IMR-90 (cell line): ENCODE data around the gene ZNF415. TPM values are rescaled to one million over a fixed set of nuclear protein-coding genes. Genes with fewer than 3 reads are reported as not detected.
A peak's percentile ranks its signal among the peaks of the same experiment; 100 is the strongest.

Experiments
- ATAC-seq: fragments of 200-7000 bp; cut with Tn5 transposase; 2 replicates; pipeline ENCODE4 v1.9.1; 2020; ENCODE audit warnings: low read depth, mild to moderate bottlenecking, moderate library complexity
- BruUV-seq: library from RNA; stranded (reverse); fragments of 400-500 nt; replicated peaks from 2 replicates; lab custom pipeline; 2021; lab: Mats Ljungman, UMichigan
- CTCF ChIA-PET: fragments of 300-600 bp; formaldehyde crosslinking; extraction: SDS; loops from one replicate; lab custom pipeline; 2021; ENCODE audit warnings: antibody characterized with exemption; lab: Yijun Ruan, JAX
- POLR2A ChIA-PET: fragments of 300-600 bp; sonication (Branson Sonifier 250); formaldehyde crosslinking; loops from one replicate; lab custom pipeline; 2022; ENCODE audit warnings: antibody characterized with exemption; ENCODE audit not compliant: unreplicated experiment; lab: Charles Lee
- DNase-seq: peaks from one replicate; pipeline ENCODE4 v3.0.0; 2013
- H2AFZ ChIP-seq: replicated peaks from 2 replicates; pipeline ENCODE3; 2013; ENCODE audit warnings: low read length, mild to moderate bottlenecking; ENCODE audit not compliant: poor library complexity
- H2AK5ac ChIP-seq: 2 replicates; pipeline ENCODE4 v1.6.1; 2013; ENCODE audit warnings: low read depth, low read length, inconsistent platforms
- H2AK9ac ChIP-seq: replicated peaks from 2 replicates; pipeline ENCODE3; 2013; ENCODE audit warnings: mild to moderate bottlenecking, low read depth, low read length, moderate library complexity; ENCODE audit not compliant: poor library complexity
- H2BK120ac ChIP-seq: 2 replicates; pipeline ENCODE4 v1.6.1; 2013; ENCODE audit warnings: low read depth, low read length, inconsistent platforms
- H2BK15ac ChIP-seq: 3 replicates; pipeline ENCODE4 v1.6.1; 2013; ENCODE audit warnings: low read depth, low read length, inconsistent platforms
- H2BK20ac ChIP-seq: 2 replicates; pipeline ENCODE4 v1.6.1; 2013; ENCODE audit warnings: low read depth, mild to moderate bottlenecking, inconsistent platforms, low read length, moderate library complexity
- H2BK5ac ChIP-seq: 2 replicates; pipeline ENCODE4 v1.6.1; 2013; ENCODE audit warnings: mild to moderate bottlenecking, low read depth, low read length, inconsistent platforms; ENCODE audit not compliant: poor library complexity, severe bottlenecking
- H3K14ac ChIP-seq: replicated peaks from 2 replicates; pipeline ENCODE4 v1.6.1; 2013; ENCODE audit warnings: low read depth, low read length, inconsistent platforms
- H3K18ac ChIP-seq: 2 replicates; pipeline ENCODE4 v1.6.1; 2013; ENCODE audit warnings: low read depth, low read length, control low read depth
- H3K23ac ChIP-seq: 2 replicates; pipeline ENCODE4 v1.6.1; 2013; ENCODE audit warnings: low read depth, low read length, inconsistent platforms
- H3K27ac ChIP-seq: 2 replicates; pipeline ENCODE4 v1.5.1; 2013; ENCODE audit warnings: mild to moderate bottlenecking, control low read depth, low read length; ENCODE audit not compliant: insufficient read depth
- H3K27me3 ChIP-seq: 2 replicates; pipeline ENCODE4 v1.6.1; 2013; ENCODE audit warnings: low read length; ENCODE audit not compliant: control insufficient read depth, insufficient read depth
- H3K36me3 ChIP-seq: 2 replicates; pipeline ENCODE4 v1.6.1; 2013; ENCODE audit warnings: low read length, mixed read lengths; ENCODE audit not compliant: control insufficient read depth, insufficient read depth
- H3K4ac ChIP-seq: 2 replicates; pipeline ENCODE4 v1.6.1; 2013; ENCODE audit warnings: low read depth, low read length, inconsistent platforms
- H3K4me1 ChIP-seq: 2 replicates; pipeline ENCODE4 v1.6.1; 2013; ENCODE audit warnings: low read length, mixed read lengths; ENCODE audit not compliant: control insufficient read depth, insufficient read depth
- H3K4me2 ChIP-seq: 2 replicates; pipeline ENCODE4 v1.6.1; 2013; ENCODE audit warnings: low read depth, mild to moderate bottlenecking, control low read depth, low read length, moderate library complexity
- H3K4me3 ChIP-seq: 2 replicates; pipeline ENCODE4 v1.5.1; 2013; ENCODE audit warnings: low read depth, mild to moderate bottlenecking, control low read depth, low read length, moderate library complexity; ENCODE audit not compliant: insufficient read depth
- H3K56ac ChIP-seq: 2 replicates; pipeline ENCODE4 v1.6.1; 2013; ENCODE audit warnings: low read length, inconsistent platforms; ENCODE audit not compliant: insufficient read depth; ENCODE audit errors: extremely low read depth
- H3K79me1 ChIP-seq, 2 experiments: 2 replicates each; pipeline ENCODE4 v1.6.1; 2013; ENCODE audit warnings: low read length in 2 of 2, inconsistent platforms in 1 of 2, low read depth in 1 of 2
- H3K9ac ChIP-seq: 2 replicates; pipeline ENCODE4 v1.6.1; 2013; ENCODE audit warnings: low read depth, low read length, control low read depth
- H3K9me1 ChIP-seq: 2 replicates; pipeline ENCODE4 v1.6.1; 2013; ENCODE audit warnings: low read length, inconsistent platforms; ENCODE audit not compliant: insufficient read depth
- H3K9me3 ChIP-seq: 2 replicates; pipeline ENCODE4 v1.6.1; 2013; ENCODE audit warnings: low read length; ENCODE audit not compliant: control insufficient read depth, insufficient read depth
- H4K20me1 ChIP-seq: 2 replicates; pipeline ENCODE4 v1.6.1; 2013; ENCODE audit warnings: low read length, inconsistent platforms; ENCODE audit not compliant: insufficient read depth
- H4K5ac ChIP-seq: 2 replicates; pipeline ENCODE4 v1.6.1; 2013; ENCODE audit warnings: mild to moderate bottlenecking, low read depth, low read length, control low read depth
- H4K8ac ChIP-seq, 2 experiments: 2 replicates each; pipeline ENCODE4 v1.6.1; 2013; ENCODE audit warnings: low read depth in 2 of 2, low read length in 2 of 2, control low read depth in 1 of 2, inconsistent platforms in 1 of 2
- H4K91ac ChIP-seq: 2 replicates; pipeline ENCODE4 v1.6.1; 2013; ENCODE audit warnings: low read depth, low read length, inconsistent platforms; ENCODE audit not compliant: insufficient read depth
- BHLHE40 ChIP-seq: fragments of 150-350 bp; IDR thresholded peaks from 2 replicates; pipeline ENCODE4 v1.6.1; 2016; ENCODE audit warnings: mild to moderate bottlenecking, low read depth, low read length
- CEBPB ChIP-seq: IDR thresholded peaks from 2 replicates; pipeline ENCODE4 v1.6.1; 2012; ENCODE audit warnings: low read depth, low read length, improper control_type of control experiment
- CHD1 ChIP-seq: IDR thresholded peaks from 2 replicates; pipeline ENCODE4 v1.6.1; 2012; ENCODE audit warnings: low read depth, low read length, improper control_type of control experiment
- FOS ChIP-seq: fragments of 150-350 bp; IDR thresholded peaks from 2 replicates; pipeline ENCODE4 v1.6.1; 2016; ENCODE audit warnings: low read depth, low read length
- MAFK ChIP-seq: IDR thresholded peaks from 2 replicates; pipeline ENCODE4 v1.6.1; 2012; ENCODE audit warnings: low read depth, low read length, improper control_type of control experiment
- MAZ ChIP-seq: IDR thresholded peaks from 2 replicates; pipeline ENCODE4 v1.6.1; 2012; ENCODE audit warnings: low read depth, mild to moderate bottlenecking, low read length, improper control_type of control experiment, moderate library complexity, borderline replicate concordance
- MXI1 ChIP-seq: IDR thresholded peaks from 2 replicates; pipeline ENCODE4 v1.6.1; 2012; ENCODE audit warnings: low read depth, mild to moderate bottlenecking, low read length, moderate library complexity, borderline replicate concordance
- NFE2L2 ChIP-seq: fragments of 150-350 bp; IDR thresholded peaks from 2 replicates; pipeline ENCODE4 v1.6.1; 2016; ENCODE audit warnings: low read depth, mild to moderate bottlenecking, low read length
- POLR2A ChIP-seq: IDR thresholded peaks from 2 replicates; pipeline ENCODE4 v1.6.1; 2012; ENCODE audit warnings: mild to moderate bottlenecking, low read depth, low read length
- RAD21 ChIP-seq: IDR thresholded peaks from 2 replicates; pipeline ENCODE4 v1.6.1; 2012; ENCODE audit warnings: low read length, improper control_type of control experiment
- RCOR1 ChIP-seq: IDR thresholded peaks from 2 replicates; pipeline ENCODE4 v1.6.1; 2012; ENCODE audit warnings: mild to moderate bottlenecking, low read length, improper control_type of control experiment; ENCODE audit not compliant: insufficient replicate concordance
- RFX5 ChIP-seq: IDR thresholded peaks from 2 replicates; pipeline ENCODE4 v1.8.0; 2012; ENCODE audit warnings: low read depth, mild to moderate bottlenecking, low read length, moderate library complexity
- SMC3 ChIP-seq: fragments of 150-350 bp; IDR thresholded peaks from 2 replicates; pipeline ENCODE4 v1.6.1; 2016; ENCODE audit warnings: low read depth, mild to moderate bottlenecking, antibody characterized with exemption, low read length, moderate library complexity
- WGBS, 2 experiments: methylation state at CpG; one replicate each; pipeline versions ENCODE4 v1.1.5 to v1.1.7; 2013; ENCODE audit warnings: missing lambda C conversion rate in 2 of 2; ENCODE audit not compliant: insufficient read length in 1 of 2; ENCODE audit errors: extremely low coverage in 2 of 2; 5-methylcytosine and 5-hydroxymethylcytosine counted together
- dilution Hi-C: fragments of 300-500 bp; cut with HindIII; formaldehyde crosslinking; loops from one replicate; pipeline ENCODE4 v1.14.3; 2018; ENCODE audit warnings: low sequenced_read_pairs; ENCODE audit not compliant: unreplicated experiment
- in situ Hi-C: fragments of 300-500 bp; cut with MboI; formaldehyde crosslinking; loops from 3 replicates; pipeline ENCODE4 v1.14.3; 2019; ENCODE audit warnings: low sequenced_read_pairs, inconsistent platforms, mixed read lengths
- intact Hi-C: fragments of 100-400 bp; cut with micrococcal nuclease; formaldehyde crosslinking; loops from 2 replicates; pipeline ENCODE4 v1.10.0; 2022
- polyA plus RNA-seq, 3 experiments: library from polyadenylated mRNA; depleted of rRNA; stranded (reverse); fragments of >200 nt; gene quantifications; 2 replicates each; pipeline ENCODE4 v1.2.3, GENCODE V29; 2012; ENCODE audit warnings: low replicate concordance in 1 of 3
- total RNA-seq: library from RNA; depleted of rRNA; stranded (reverse); fragments of >200 nt; gene quantifications from 2 replicates; pipeline ENCODE4 v1.2.3, GENCODE V29; 2012
- TF ChIP-seq, protein P1 (sequence below): fragments of 150-350 bp; IDR thresholded peaks from 2 replicates; pipeline ENCODE4 v1.6.1; 2016; ENCODE audit warnings: low read depth, mild to moderate bottlenecking, low read length, moderate library complexity, borderline replicate concordance
- TF ChIP-seq, protein P2 (sequence below): fragments of 150-350 bp; IDR thresholded peaks from 2 replicates; pipeline ENCODE4 v1.6.1; 2017; ENCODE audit warnings: mild to moderate bottlenecking, antibody characterized with exemption, low read length, low read depth
- TF ChIP-seq, protein P3 (sequence below): conservative IDR thresholded peaks from 2 replicates; pipeline ENCODE4 v1.5.1; 2012; ENCODE audit warnings: mild to moderate bottlenecking, low read depth, low read length, improper control_type of control experiment

Gene ZNF415
- total and polyA plus RNA-seq, 2 of the 4 experiments (the other 2 are of a cell fraction), result 4.2 to 7.7 TPM

DNA sequence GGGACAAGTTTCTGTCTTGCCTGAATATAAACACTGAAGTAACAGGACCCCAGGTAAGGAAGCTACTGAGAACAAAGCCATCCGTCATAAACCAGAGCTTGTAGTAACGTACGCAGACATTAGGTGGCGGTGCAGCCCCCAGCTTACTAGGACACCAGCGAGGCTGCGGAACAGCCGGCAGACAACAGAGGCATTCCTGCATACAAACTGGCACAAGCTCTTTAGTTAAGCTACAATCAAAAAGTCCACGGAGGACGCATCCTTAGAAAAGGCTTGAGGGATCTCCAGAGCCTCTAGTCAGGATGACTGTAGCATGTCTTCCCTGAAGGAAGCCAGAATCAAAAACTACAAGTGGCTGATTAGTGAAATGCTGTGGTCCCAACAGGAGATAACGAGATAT lies 55.7 kb downstream of the ZNF415 start:
- H3K9ac ChIP-seq, result no peak overlapping the region
- no peak overlapping the region for H2BK15ac ChIP-seq
- in situ Hi-C loops (no loop called here), intact Hi-C loops (no loop called here), dilution Hi-C loops (no loop called here)
- H3K9me3 ChIP-seq, result peaks cover 17% of the 10 kb centered on the region
- no TSS peak for BruUV-seq
- H3K14ac ChIP-seq, result no peak overlapping the region
- no peak overlapping the region for H4K5ac ChIP-seq
- no peak overlapping the region for H2AFZ ChIP-seq
- ChIA-PET CTCF (no interaction called here), POLR2A (no interaction called here)
- no peaks in the 10 kb centered on the region for H3K27me3 ChIP-seq
- H3K9me1 ChIP-seq, result no peaks in the 10 kb centered on the region
- H3K4me1 ChIP-seq, result no peaks in the 10 kb centered on the region
- H2BK20ac ChIP-seq, result no peak overlapping the region
- ATAC-seq, result peak; percentile 60; the same call in 1 of the 2 replicates
- no peak overlapping the region for H3K18ac ChIP-seq
- peak; percentile 28 for DNase-seq
- peaks cover 9 to 11% of the 10 kb centered on the region in 2 experiments for H3K79me1 ChIP-seq
- H2BK120ac ChIP-seq, result no peak overlapping the region
- 0 out of 2 replicates have a peak, but pooled peaks cover 3% of the 10 kb centered on the region for H4K20me1 ChIP-seq
- 46% methylated on average over 3 of the region's 10 CpGs; no CpG with 5 or more reads in 1 of the 2 experiments for WGBS, 2 experiments
- no peak overlapping the region for H3K4ac ChIP-seq
- no peak overlapping the region for H3K4me2 ChIP-seq
- H2AK5ac ChIP-seq, result no peak overlapping the region
- H4K91ac ChIP-seq, result no peak overlapping the region
- no peak overlapping the region for H2BK5ac ChIP-seq
- no peak for TF ChIP-seq RFX5
- TF ChIP-seq BHLHE40, result no peak
- TF ChIP-seq MXI1, result no peak
- no peak for TF ChIP-seq CEBPB
- TF ChIP-seq MAFK, result no peak
- TF ChIP-seq, protein P1, sequence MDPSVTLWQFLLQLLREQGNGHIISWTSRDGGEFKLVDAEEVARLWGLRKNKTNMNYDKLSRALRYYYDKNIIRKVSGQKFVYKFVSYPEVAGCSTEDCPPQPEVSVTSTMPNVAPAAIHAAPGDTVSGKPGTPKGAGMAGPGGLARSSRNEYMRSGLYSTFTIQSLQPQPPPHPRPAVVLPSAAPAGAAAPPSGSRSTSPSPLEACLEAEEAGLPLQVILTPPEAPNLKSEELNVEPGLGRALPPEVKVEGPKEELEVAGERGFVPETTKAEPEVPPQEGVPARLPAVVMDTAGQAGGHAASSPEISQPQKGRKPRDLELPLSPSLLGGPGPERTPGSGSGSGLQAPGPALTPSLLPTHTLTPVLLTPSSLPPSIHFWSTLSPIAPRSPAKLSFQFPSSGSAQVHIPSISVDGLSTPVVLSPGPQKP, result no peak
- TF ChIP-seq CHD1, result no peak
- no peak for TF ChIP-seq MAZ
- no peak for TF ChIP-seq FOS
- TF ChIP-seq, protein P2, sequence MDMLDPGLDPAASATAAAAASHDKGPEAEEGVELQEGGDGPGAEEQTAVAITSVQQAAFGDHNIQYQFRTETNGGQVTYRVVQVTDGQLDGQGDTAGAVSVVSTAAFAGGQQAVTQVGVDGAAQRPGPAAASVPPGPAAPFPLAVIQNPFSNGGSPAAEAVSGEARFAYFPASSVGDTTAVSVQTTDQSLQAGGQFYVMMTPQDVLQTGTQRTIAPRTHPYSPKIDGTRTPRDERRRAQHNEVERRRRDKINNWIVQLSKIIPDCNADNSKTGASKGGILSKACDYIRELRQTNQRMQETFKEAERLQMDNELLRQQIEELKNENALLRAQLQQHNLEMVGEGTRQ, result no peak
- TF ChIP-seq NFE2L2, result no peak
- peak; percentile 28; the same call in 1 of the 2 replicates for TF ChIP-seq SMC3
- TF ChIP-seq, protein P3, sequence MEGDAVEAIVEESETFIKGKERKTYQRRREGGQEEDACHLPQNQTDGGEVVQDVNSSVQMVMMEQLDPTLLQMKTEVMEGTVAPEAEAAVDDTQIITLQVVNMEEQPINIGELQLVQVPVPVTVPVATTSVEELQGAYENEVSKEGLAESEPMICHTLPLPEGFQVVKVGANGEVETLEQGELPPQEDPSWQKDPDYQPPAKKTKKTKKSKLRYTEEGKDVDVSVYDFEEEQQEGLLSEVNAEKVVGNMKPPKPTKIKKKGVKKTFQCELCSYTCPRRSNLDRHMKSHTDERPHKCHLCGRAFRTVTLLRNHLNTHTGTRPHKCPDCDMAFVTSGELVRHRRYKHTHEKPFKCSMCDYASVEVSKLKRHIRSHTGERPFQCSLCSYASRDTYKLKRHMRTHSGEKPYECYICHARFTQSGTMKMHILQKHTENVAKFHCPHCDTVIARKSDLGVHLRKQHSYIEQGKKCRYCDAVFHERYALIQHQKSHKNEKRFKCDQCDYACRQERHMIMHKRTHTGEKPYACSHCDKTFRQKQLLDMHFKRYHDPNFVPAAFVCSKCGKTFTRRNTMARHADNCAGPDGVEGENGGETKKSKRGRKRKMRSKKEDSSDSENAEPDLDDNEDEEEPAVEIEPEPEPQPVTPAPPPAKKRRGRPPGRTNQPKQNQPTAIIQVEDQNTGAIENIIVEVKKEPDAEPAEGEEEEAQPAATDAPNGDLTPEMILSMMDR, result peak; percentile 49
- no peak for TF ChIP-seq RCOR1
- peak; percentile 52 for TF ChIP-seq RAD21
- no peak for TF ChIP-seq POLR2A
- no peak overlapping the region for H3K4me3 ChIP-seq
- H3K23ac ChIP-seq, result no peak overlapping the region
- no peak overlapping the region for H3K56ac ChIP-seq
- no peak overlapping the region for H4K8ac ChIP-seq
- no peak overlapping the region for H3K27ac ChIP-seq
- peaks cover 42% of the 10 kb centered on the region for H3K36me3 ChIP-seq
- no peak overlapping the region for H2AK9ac ChIP-seq
